Hippocampal formation (tissue), 2 donors: ENCODE data around the gene CDR2.
"Not testable (repeated sequence)": the region's sequence is repeated elsewhere in the genome, so short reads cannot be mapped to it uniquely, and the experiment has no call there.

Source experiments
- DNase-seq, 2 donors: peaks; one replicate each; lab custom pipeline; 2025; lab: John Stamatoyannopoulos, UW

Gene CDR2

DNA sequence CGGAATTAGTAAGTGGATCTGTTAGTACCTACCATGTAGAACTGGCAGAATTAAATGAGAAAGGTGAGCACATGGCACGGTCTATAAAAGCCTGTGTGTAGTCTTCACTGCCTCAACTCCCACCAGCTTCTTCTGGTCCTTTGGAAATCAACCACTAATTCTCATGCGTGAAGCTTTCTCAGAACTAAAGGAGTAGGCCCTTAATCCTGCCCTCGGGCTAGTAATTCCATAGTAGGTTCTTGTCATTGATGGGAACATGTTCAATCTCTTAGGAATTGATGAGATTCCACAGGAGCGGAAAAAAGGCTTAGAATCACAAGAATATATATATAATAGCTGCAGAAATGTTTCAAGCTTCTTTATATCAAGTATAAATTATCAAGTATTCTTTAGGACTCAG, 21.7 kb downstream of the CDR2 start:
- no peak for DNase-seq

DNA sequence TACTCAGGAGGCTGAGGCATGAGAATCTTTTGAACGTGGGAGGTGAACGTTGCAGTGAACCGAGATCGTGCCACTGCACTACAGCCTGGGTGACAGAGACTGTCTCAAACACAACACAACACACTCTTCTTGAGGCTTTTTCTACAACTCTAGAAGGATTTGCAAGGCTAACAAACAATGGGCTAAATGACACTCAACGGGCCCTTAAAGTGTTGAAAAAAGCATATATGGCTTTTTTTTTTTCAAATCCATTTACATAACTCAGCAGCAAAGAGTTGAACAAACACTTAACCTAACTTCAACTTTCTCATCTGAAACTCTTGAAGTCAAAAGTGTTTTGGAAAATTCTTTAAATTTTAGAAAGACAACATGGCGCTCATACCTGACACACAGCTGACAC, 22.3 kb downstream of the CDR2 start:
- DNase-seq = no peak

- DNase-seq = not testable (repeated sequence)
These were observed 23.4 kb downstream of the CDR2 start for GRCh38 chr16:22351017-22351416.

DNA sequence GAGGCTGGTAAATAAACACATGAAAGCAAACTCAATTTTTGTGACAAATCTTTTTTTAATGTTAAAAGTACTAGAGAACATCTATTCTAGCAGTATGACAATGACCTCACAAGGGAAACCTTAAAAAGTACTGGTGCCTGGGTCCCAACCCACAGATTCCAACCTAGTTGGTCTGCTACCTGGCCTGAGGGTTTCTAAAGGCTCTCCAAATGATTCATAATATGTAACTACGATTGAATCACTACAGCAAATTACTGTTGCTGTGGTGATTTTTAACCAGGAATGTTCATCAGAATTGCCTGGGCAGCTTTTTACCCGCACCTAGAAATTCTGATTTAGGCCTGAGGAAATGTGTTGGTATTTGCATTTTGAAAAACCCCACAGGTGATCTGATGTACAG, 26.1 kb downstream of the CDR2 start:
- no peak for DNase-seq

- no peak for DNase-seq
These were observed 27.2 kb downstream of the CDR2 start for GRCh38 chr16:22347100-22347820.

DNA sequence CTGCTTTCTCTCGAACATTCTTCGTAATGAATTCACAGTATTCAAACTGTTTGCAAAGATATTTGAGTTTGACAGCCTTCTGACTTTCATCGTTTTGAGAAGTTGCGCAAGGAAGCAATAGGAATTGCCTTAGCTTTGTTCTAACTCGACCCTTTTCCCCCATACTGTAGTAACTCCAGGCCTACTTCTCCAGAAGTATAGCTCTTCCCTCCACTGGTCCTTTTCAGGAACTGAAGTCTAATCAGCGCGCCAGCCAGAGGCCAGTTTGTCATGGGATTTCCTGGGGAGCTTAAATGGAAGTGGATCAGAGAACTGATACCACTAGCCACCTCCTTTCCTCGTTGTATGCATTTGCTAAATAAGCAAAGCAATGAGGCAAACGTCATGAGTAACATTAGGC, 27.9 kb downstream of the CDR2 start:
- DNase-seq = peak in 1 of 2 donors; percentile 18

- no peak for DNase-seq
These were observed 32.3 kb downstream of the CDR2 start for GRCh38 chr16:22342082-22342481.

GRCh38 chr16:22340945-22341344, 33.5 kb downstream of the CDR2 start:
- DNase-seq = no peak

- DNase-seq = no peak
These were observed 36.4 kb downstream of the CDR2 start for GRCh38 chr16:22337849-22338635.

- DNase-seq = no peak
These were observed 37.4 kb downstream of the CDR2 start for GRCh38 chr16:22337045-22337444.

DNA sequence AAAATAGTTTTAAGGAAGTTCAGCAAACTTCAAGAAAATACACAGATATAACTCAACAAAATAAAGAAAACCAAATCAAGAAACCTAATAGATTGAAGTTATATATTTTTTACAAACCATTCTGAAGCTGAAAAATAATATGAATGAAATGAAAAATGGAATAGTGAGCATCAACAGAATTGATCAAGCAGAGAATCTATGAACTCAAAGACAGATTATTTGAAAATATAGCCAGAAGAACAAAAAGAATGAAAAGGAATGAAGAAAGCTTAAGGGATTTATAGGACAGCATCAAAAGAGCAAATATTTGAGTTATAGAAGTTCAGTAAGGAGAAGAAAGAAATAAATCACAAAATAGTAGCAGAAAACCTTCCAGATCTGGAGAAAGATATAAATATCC, 37.8 kb downstream of the CDR2 start:
- DNase-seq = no peak

DNA sequence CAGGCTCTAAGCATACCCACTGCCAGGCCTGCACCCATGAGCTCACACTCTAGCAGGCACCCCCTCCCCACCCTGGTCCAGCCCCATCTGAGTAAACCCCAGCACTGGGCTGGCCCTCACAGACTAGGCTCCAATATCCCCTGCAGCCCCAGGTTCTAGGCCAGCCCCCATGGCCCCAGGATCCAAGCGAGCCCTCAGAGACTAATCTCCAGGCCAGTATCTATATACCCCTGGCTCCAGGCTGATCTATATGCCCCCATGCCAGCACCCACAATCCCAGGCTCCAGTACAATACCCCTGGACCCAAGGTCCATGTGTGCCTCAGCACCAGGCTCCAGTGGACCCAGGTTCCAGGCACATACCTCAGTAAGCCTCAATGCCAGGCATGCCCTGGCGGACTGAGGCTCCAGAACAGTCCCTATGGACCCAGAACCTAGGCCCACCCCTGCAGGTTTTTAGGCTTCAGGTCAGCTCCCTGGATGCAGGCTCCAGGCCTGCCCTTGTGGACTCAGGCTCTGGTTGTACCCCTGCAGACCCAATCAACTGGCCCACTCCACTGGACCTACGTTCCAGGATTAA, 38.7 kb downstream of the CDR2 start:
- DNase-seq = no peak

DNA sequence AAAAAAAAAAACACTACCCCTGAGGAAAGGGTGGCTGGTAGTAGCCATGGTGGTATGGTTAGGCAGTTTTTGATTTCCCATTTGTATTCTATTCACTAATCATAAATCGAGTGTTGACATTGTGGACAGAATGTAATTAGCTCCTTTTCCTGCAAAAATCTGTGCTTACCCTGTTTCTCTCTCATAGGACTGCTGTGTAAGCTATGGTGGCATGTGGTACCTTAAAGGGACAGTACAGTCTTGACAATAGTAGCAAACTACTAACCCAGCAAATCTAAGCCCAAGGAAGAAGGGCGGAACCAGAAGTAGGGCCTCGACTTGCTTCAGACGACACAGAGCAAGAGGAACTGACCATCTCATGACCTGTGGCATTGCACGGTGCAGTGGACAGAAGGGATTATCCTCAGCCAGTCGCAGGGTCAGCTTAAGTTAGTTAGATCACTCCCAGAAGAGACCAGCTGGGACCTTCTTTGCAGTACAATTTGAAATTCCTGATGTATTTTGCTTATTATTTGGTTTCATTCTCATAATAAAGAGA, 40.9 kb downstream of the CDR2 start:
- no peak for DNase-seq

DNA sequence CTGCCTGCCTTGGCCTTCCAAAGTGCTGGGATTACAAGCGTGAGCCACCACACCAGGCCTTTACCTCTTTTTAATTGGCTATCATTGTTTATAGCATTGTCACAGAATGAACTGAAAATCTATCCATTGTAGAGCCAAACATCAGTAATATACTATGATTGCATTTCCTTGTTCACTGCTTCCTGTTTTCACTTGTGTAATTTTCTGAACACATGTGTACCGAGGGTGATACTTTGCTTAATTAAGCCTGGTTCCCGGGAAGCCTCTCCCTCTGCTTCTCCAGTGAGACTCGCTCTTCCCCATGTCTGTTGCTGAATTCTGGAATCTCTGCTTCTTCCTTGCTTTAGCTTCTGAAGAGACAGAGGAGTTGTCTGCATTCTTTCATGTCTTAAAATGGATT, 44.1 kb downstream of the CDR2 start:
- DNase-seq = no peak

DNA sequence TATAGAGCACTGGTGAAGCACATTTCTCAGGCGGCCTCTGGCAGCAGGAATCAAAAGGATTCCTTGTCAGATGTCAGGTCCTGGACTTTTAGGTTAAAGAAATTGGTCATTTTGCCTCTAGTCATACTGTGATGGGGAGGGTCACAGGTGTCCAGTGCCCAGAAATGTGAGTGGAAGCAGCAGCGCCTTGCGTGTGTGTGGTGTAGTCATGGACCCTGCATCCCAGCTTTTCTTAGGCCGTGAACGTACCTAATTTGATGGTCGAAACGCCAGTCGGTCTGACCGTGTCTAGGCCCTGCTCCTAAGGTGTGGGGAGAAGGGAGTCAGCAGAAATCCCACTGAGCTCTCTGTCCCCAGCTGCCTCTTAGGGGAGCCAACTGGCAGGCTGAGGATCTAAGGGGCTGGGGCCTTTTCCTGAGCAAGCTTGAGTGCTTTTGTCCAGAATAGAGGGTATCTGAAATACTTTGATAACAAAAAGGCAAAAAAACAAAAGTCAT, 45.2 kb downstream of the CDR2 start:
- no peak for DNase-seq

DNA sequence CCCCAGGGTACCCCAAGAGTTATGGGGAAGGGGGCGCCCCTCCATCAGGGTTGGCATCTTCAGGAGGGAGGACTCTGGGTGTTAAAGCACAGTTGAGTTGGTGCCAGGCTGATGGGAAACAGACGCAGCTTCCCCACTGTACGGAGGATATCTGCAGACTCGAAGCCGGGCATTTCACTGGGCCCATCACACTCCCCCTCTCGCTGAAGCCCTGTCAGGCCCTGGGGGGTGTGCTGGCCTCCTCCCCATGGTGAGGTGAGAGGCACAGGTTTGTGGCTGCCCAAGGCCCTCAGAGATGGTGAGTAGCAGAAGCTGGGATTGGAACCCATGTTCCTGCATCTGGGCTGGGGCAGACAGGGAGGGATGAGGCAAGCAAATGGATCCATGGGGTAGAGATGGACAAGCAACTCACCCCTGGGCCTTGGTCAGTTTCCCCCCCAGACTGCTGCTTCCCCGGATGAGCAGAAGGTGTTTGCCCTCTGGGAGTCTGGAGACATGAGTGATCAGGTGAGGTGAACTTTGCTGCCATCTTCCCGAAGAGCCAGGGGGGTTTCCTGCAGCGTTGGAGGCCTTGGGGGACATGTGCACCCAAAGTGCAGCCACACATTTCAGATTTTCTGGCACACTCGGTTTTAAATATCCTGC, 46.2 kb downstream of the CDR2 start:
- no peak for DNase-seq

- DNase-seq = no peak
These were observed 47.0 kb downstream of the CDR2 start for GRCh38 chr16:22327446-22327775.

DNA sequence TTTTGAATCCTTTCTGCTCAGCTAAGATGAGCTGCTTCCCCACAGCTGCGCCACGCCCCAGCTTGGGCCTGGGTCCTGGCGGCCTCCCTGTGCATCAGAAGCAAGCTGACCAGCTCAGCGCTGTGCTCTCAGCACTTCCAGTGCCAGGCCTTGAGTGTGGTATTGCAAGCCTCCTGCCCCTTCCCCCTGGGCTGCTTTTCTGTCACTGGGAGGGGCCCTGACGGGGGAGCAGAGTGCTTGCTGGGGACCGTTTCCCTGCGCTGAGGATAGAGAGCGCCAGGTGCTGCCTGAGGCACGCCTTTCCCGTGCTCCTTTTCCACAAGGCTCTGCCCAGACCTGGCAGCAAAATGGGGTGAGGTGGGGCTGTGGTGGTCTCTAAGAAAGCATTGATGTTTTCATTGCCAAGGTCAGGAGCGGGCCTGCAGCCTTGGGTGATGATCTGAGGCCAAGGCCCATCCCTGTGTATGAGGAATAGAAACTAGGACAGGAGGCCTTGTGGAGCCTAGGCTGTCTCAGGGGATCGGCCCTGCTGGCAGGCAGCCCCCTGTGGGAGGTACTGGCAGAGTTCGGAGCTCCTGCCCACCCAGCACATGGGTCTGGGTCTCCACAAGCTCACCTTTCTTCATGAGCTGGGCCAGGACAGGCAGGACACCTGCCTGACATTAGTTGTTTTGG, 47.5 kb downstream of the CDR2 start:
- no peak for DNase-seq

- no peak for DNase-seq
These were observed 48.1 kb downstream of the CDR2 start for GRCh38 chr16:22326369-22326652.

DNA sequence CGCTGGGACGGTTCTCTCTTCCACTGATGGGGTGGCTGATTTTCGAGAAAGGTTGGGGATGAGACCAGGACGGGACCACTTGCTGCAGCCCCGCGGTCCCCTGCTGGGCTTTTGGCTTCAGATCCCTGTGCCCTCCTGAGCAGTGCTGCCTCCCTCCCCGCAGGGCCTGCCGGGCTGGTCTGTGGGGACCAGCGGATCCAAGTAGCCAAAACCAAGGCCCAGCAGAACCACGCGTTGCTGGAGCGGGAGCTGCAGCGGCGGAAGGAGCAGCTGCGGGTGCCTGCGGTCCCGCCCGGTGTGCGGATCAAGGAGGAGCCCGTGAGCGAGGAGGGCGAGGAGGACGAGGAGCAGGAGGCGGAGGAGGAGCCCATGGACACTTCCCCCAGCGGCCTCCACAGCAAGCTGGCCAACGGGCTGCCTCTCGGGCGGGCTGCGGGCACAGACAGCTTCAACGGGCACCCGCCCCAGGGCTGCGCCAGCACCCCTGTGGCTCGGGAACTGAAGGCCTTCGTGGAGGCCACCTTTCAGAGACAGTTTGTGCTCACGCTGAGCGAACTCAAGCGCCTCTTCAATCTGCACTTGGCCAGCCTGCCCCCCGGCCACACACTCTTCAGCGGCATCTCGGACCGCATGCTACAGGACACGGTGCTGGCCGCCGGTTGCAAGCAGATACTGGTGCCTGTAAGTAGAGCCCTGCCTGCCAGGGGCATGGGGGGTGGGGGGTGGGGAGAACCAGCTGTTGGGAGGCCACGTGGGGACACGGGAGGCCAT, 48.6 kb downstream of the CDR2 start:
- DNase-seq = no peak
